ENCODE measurements around the gene SPA17.

SPA17 gene

DNA sequence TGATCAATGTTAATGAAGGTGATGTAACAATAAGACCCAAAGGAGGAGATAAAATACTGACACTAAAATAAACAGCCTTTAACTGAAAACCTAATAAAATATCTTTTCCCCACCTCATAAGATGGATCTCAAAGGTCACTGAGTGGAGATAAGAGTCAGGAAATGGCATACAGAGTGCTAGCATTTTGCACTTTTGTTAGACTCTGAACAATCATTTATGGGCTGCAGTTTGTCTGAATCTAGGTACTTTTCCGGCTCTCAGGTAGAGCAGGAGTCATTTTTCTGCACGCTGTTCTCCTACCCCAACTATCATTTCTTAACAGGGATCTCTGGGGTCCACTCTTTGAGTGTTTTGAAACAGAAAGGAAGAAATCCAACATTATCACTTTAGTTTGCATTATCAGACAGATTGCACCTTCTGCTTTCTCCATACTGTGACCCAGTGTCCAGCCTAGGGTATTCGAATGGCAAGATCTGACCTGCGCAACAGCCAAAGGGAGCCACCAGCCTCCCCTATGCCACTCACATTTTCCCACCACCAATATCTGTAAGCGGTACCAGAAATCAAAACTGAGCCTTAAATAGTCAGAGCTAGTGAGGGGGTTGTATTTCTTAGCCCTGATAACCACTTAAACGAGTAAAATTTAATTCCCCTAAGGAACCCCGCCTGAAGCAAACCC, 1.0 kb upstream of the SPA17 start:
- Histone ChIP-seq H3K27ac (peak overlapping the region; percentile 91), H3K4me3 (peak overlapping the region; percentile 83)
- TF ChIP-seq CTCF (IDR thresholded peaks at IDR 0.05): no peak
- no peak for DNase-seq (ENCODE audit: low spot score)

DNA sequence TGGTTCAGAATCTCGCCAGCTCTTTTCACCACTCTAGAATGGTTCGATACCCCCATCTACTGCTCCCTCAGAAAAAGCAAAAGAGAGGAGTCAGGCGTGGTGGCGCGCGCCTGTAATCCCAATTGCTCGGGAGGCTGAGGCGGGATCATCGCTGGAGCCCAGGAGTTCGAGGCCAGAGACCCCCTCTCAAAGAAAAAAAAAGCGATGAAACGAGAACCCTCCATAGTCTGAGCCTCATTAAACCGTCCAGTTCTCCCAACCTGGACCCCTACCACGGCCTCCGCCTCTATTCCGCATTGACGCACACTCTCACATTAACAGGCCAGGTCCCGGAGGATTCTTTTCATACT, 439 bp downstream of the SPA17 start:
- Histone ChIP-seq H3K27ac (peak overlapping the region; percentile 91 to 94), H3K4me3 (peak overlapping the region; percentile 83)
- no peak for DNase-seq (ENCODE audit: low spot score)
- no peak for TF ChIP-seq CTCF (IDR thresholded peaks at IDR 0.05)

- Histone ChIP-seq H3K27ac (peak overlapping the region; percentile 91 to 94), H3K4me3 (peak overlapping the region; percentile 83)
- no peak for TF ChIP-seq CTCF (IDR thresholded peaks at IDR 0.05)
- no peak for DNase-seq (ENCODE audit: low spot score)
Measured at GRCh38 chr11:124674571-124674970, 867 bp downstream of the SPA17 start.

- Histone ChIP-seq H3K4me3 (peak overlapping the region; percentile 2), H3K27ac (peak overlapping the region; percentile 60 to 78)
- DNase-seq (ENCODE audit: low spot score): peak; percentile 76
- no peak for TF ChIP-seq CTCF (IDR thresholded peaks at IDR 0.05)
Measured at GRCh38 chr11:124676386-124676785, 2.7 kb downstream of the SPA17 start.

- Histone ChIP-seq H3K4me3 (no peak overlapping the region), H3K27ac (no peak overlapping the region)
- no peak for TF ChIP-seq CTCF (IDR thresholded peaks at IDR 0.05)
- DNase-seq (ENCODE audit: low spot score): no peak
Measured at GRCh38 chr11:124678416-124678815, 4.7 kb downstream of the SPA17 start.

GRCh38 chr11:124681421-124681820, 7.7 kb downstream of the SPA17 start:
- Histone ChIP-seq H3K4me3 (no peak overlapping the region), H3K27ac (no peak overlapping the region)
- no peak for DNase-seq (ENCODE audit: low spot score)
- no peak for TF ChIP-seq CTCF (IDR thresholded peaks at IDR 0.05)

DNA sequence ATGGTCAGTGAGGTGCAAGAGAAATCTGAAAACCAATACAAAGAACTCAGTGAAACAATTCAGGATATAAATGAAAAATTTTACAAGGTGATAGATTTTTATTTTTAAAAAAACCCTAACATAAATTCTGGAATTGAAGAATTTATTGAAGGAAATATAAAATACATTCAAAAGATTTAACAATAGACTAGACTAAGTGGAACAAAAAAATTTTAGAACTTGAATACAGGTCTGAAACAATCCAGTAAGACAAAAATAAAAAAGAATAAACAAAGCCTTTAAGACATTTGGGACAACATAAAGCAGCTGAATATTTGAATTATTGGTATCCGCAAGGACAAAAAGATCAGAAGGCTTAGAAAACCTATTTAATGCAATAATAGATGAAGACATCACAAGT, 8.7 kb downstream of the SPA17 start:
- no peak overlapping the region for H3K4me3 ChIP-seq
- no peak for TF ChIP-seq CTCF (IDR thresholded peaks at IDR 0.05)
- no peak for DNase-seq (ENCODE audit: low spot score)
- no peak overlapping the region for H3K27ac ChIP-seq

Measured in coronary artery (tissue), 2 donors.